GM18498 (cell line): ENCODE results near the gene GLRA3.

Experiments used
- ATAC-seq: cut with Tn5 transposase; IDR thresholded peaks from one replicate; pipeline ENCODE4 v1.9.1; 2021; ENCODE audit warnings: mild to moderate bottlenecking, moderate library complexity; ENCODE audit not compliant: unreplicated experiment

GLRA3 gene

DNA sequence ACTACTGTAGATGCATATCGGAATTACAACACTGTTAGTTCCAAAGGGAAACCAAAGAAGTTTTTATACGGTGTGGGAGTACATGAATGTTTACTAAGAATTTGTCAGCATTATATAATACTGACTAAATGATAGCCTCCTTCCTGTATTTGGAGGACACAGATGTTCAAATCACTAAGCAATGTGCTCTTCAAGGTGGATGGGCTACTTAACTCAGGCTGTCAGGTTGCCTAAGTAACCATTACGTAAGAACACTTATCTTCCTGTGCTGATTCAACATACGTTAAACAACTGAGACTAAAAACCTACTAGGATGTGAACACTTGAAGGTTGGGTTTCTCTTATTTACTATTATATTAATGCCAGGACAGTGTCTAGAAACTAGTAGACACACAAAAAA is 224.8 kb downstream of the GLRA3 start:
- ATAC-seq: no peak

GRCh38 chr4:174600391-174600790 is 228.7 kb downstream of the GLRA3 start:
- ATAC-seq: no peak

- ATAC-seq: no peak
Observed at GRCh38 chr4:174598800-174599199, 230.2 kb downstream of the GLRA3 start.

DNA sequence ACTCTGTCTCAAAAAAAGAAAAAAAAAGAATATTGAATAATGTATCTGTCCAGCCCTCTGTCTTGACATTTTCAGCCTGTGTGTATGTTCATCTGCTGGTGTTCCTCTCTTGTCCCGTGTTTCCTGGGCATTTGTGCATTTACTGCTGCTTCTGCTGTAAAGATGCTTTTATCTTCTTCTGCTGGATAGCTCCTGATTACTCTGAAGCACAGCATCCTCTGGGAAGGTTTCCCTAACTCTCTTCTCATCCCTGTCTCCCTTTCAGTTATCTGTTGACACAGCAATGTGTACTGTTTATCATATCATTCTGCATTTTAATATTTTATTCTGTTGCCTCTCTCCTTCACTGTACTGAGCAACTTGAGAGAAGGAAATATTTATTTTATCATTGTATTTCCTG is 232.5 kb downstream of the GLRA3 start:
- no peak for ATAC-seq

DNA sequence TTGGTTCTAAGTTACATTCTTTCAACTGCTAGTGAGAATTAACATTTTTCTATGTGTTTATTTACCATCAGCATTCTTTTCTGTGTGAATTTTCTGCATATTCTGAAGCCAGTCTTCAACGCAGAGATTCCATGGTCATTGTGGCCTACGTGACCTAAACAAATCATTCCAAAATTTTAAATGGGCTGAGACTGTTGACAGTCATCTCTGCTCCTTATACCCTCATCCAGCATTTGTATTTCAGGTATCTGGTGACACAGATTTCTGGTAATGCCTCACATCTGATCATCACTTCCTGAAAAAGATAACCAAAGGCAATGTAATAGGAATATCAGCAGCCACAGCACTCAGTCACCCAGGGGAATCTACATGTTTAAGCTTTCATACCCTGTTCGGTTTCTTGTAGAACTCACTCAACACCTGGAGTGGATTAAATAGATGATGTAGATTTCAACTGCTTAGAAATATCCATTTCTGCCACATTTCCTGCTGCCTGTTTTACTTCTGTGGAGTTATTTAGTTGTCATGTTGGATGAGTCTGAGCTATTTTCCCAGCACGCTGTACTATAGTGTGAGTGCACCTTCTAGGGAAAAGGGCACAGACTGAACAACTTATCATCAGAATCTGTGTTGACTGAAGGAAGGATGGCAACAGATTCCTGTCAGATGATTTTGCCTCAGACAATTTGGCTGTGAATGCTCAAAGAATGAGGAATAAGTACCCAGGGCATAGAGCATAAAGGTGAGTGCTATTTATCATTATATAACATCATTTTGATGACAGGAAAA is 233.7 kb downstream of the GLRA3 start:
- no peak for ATAC-seq

- ATAC-seq: no peak
Observed at GRCh38 chr4:174593701-174594100, 235.3 kb downstream of the GLRA3 start.

DNA sequence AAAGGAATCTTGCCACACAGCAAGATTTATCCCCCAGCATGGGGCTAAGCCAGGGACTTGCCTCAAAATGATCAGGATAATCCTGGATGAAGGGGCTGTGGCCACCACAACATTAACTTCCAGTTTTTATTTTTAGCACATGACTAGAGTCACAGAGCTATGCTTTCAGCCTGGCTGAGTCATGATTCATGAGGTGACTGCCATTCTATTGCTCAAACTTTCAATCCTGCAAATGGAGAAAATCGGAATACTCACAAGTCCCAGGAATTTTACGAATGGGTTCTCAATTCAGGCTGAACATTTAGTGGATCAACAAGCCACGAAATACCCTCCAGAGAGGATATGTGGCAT is 236.1 kb downstream of the GLRA3 start:
- ATAC-seq: no peak

DNA sequence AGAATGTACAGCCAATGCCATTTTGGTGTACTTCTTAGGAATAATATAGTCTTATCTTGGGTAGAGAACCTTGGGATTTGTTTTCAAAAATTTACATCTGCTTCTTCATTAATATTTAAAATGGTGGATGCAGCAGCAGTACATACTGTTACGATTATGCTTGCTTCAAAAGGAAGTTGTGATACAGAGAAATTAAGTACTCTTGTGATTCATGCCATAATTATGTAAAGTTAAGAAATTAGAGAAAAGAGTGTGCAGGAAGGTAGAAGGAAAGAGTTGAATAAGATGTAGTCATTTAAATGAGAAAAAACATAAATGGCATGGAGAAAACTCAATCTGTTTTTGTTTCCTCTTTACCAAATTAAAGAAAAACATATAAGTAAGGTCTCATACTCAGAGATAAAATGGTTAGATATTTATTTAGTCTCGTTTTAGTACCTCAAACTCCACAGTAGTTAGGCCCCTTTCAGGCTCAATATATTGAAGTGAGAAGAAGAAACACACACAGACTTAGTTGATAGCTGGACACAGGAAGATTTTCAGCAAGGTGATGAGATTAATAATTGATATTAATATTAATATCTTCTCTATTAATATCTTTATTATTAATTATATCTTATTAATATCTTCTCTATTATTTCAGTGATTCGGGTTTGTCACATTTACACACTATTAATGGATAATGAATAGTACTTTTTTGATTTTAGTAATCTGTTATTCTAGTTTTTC is 236.6 kb downstream of the GLRA3 start:
- ATAC-seq: no peak

GRCh38 chr4:174591243-174592021 is 237.6 kb downstream of the GLRA3 start:
- peak; percentile 91 for ATAC-seq

DNA sequence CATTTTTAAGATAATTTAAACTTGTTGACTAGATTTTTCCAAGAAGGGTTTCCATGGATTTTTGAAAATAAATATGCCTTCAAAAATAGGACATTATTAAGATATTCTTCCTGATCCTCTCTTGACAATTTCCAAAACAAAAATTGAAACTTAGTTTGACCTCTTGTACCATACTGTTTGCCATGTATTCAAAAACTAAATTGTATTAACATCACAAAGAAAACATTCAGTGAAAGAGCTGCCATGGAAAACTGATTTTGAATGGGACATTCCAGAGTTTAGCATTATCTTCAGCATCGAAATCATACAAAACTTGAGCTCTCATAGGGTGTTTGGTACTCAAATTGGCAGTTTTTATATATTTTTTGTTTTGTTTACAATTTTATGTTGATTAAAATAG is 238.7 kb downstream of the GLRA3 start:
- no peak for ATAC-seq
